ENCODE data around the gene TAAR9. TPM values are rescaled to one million over a fixed set of nuclear protein-coding genes. Genes with fewer than 3 reads are reported as not detected.

TAAR9 gene
- total RNA-seq, result not detected in 3 replicates

GRCh38 chr6:132537977-132538376, at the start of gene TAAR9:
TSS of gene TAAR9 (plus strand) at chr6:132538277. CDS start at chr6:132538290, 13 bp downstream.
- TF ChIP-seq CTCF (IDR thresholded peaks at IDR 0.05; ENCODE audit: unreplicated experiment), result no peak
- H3K4me1 Mint-ChIP-seq, result no peaks in the 10 kb centered on the region
- peaks cover 3% of the 10 kb centered on the region for H3K36me3 Mint-ChIP-seq
- H3K4me3 Mint-ChIP-seq, result no peak within 1 kb of the TSS
- peaks cover 14% of the 10 kb centered on the region for H3K27me3 Mint-ChIP-seq (ENCODE audit: low read depth)
- no peak for DNase-seq (ENCODE audit: low spot score in 2 of 2, unreplicated experiment in 2 of 2)
- H3K9me3 Mint-ChIP-seq, result peaks cover 12% of the 10 kb centered on the region
- H3K27ac Mint-ChIP-seq, result no peak within 1 kb of the TSS

- Mint-ChIP-seq H3K36me3 (peaks cover 30% of the 10 kb centered on the region), H3K27me3 (ENCODE audit: low read depth) (no peaks in the 10 kb centered on the region), H3K27ac (no peak overlapping the region)
These were observed 48.7 kb upstream of the TAAR9 start for GRCh38 chr6:132489376-132489775.

GRCh38 chr6:132490024-132490423, 48.1 kb upstream of the TAAR9 start:
- TF ChIP-seq CTCF (IDR thresholded peaks at IDR 0.05; ENCODE audit: unreplicated experiment), result no peak
- H3K36me3 Mint-ChIP-seq, result peaks cover 36% of the 10 kb centered on the region
- H3K9me3 Mint-ChIP-seq, result peaks cover 14% of the 10 kb centered on the region
- DNase-seq (ENCODE audit: low spot score in 2 of 2, unreplicated experiment in 2 of 2), result no peak
- H3K4me1 Mint-ChIP-seq, result peaks cover 6% of the 10 kb centered on the region
- H3K27me3 Mint-ChIP-seq (ENCODE audit: low read depth), result no peaks in the 10 kb centered on the region
- no peak overlapping the region for H3K27ac Mint-ChIP-seq
- no peak overlapping the region for H3K4me3 Mint-ChIP-seq

More at GRCh38 chr6:132489376-132489775, 48.7 kb upstream of the TAAR9 start:
- Mint-ChIP-seq H3K4me1 (peaks cover 3% of the 10 kb centered on the region), H3K4me3 (no peak overlapping the region), H3K9me3 (peaks cover 11% of the 10 kb centered on the region)
- no peak for TF ChIP-seq CTCF (IDR thresholded peaks at IDR 0.05; ENCODE audit: unreplicated experiment)
- DNase-seq (ENCODE audit: low spot score in 2 of 2, unreplicated experiment in 2 of 2), result no peak

GRCh38 chr6:132490478-132491204, 47.4 kb upstream of the TAAR9 start:
- Mint-ChIP-seq H3K4me1 (peaks cover 11% of the 10 kb centered on the region), H3K4me3 (no peak overlapping the region), H3K27me3 (ENCODE audit: low read depth) (no peaks in the 10 kb centered on the region), H3K9me3 (peaks cover 14% of the 10 kb centered on the region), H3K27ac (no peak overlapping the region), H3K36me3 (peaks cover 37% of the 10 kb centered on the region)
- DNase-seq (ENCODE audit: low spot score in 2 of 2, unreplicated experiment in 2 of 2), result no peak
- TF ChIP-seq CTCF (IDR thresholded peaks at IDR 0.05; ENCODE audit: unreplicated experiment), result no peak

- peaks cover 13% of the 10 kb centered on the region for H3K4me1 Mint-ChIP-seq
- no peak for TF ChIP-seq CTCF (IDR thresholded peaks at IDR 0.05; ENCODE audit: unreplicated experiment)
- H3K9me3 Mint-ChIP-seq, result peaks cover 14% of the 10 kb centered on the region
- no peak overlapping the region for H3K27ac Mint-ChIP-seq
- no peak overlapping the region for H3K4me3 Mint-ChIP-seq
- H3K36me3 Mint-ChIP-seq, result peaks cover 35% of the 10 kb centered on the region
- H3K27me3 Mint-ChIP-seq (ENCODE audit: low read depth), result no peaks in the 10 kb centered on the region
- no peak for DNase-seq (ENCODE audit: low spot score in 2 of 2, unreplicated experiment in 2 of 2)
These were observed 46.8 kb upstream of the TAAR9 start for GRCh38 chr6:132491303-132491702.
